ENCODE measurements around the gene NXF1.
"Not testable (repeated sequence)": the region's sequence is repeated elsewhere in the genome, so short reads cannot be mapped to it uniquely, and the experiment has no call there.

Gene NXF1

DNA sequence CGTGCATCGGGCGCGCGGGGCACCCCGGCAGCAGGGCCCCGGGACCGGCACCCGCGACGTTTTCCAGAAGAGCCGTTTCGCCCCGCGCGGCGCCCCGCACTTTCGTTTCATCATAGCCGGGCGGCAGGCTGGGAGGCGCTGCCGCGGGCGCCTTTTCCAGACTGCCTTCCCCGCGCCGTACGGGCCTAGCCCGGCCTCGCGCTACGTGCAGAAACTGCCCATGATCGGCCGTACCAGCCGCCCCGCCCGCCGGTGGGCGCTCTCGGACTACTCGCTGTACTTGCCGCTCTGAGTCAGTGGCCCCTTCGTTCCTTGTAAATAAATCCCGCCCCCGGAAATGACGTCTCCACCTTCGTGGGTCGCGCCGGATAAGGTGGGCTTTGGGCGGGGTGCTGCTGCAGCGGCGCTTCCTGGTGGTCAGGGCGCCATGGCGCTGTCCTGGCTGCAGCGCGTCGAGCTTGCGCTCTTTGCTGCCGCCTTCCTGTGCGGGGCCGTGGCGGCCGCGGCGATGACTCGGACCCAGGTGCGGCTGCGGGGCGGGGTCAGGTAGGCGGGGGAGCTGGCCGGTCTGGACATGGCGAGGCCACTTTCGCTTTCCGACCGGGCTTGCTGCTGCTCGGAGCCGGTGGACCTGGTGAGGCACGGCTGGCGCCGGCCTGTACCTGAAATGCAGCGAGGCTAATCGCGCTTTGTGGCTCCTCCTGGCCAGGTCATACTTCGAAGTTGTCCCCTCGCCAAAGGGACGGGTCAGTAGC lies 18.1 kb downstream of the NXF1 start, which contains the start of gene TMEM179B:
Gene TMEM179B, plus strand, starts transcription at position 398 of the 755 bp plus-strand sequence. Its CDS starts 30 bp downstream, at position 428.
- peak; percentile 93 to 97 for DNase-seq (ENCODE audit: low read depth in 2 of 2)

GRCh38 chr11:62786318-62787004 lies 18.8 kb downstream of the NXF1 start:
- DNase-seq (ENCODE audit: low read depth in 2 of 2) = peak; percentile 69 to 77

DNA sequence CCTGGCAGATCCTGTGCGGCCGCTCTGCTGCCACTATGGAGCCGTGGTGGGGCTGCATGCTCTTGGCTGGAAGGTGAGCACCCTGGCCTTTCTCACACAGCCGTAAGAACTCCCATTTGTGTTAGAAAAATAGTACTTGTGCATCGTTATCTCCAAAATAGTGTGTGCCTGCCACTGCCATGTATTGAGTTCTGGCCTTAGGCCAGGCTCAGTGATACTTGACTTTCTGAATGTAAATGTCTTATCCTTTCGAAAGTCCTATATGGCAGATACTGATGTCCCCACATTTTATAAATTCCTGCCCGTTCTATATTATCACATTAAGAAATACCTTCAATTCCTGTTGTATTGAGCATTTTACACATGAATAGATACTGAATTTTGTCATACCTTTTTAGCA lies 22.5 kb downstream of the NXF1 start:
- DNase-seq (ENCODE audit: low read depth in 2 of 2) = no peak

DNA sequence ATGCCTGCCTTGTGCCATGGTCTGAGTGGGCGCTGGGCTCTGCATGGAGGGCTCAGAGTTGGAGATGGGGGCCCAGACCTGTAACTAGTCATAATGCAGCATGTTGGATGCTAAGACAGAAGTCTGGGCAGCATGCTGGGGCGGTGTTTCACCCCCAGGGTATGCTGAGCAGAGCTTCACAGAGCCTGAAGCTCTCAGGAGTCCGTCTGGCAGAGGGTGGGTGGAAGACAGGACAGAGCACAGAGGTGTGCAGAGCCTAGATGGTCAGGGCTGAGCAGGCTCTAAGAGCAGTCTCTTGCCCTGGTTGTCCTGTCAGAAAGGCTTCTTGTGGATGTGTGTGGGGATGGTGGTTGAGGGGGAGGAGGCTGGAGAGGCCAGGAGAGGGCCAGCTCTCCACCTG lies 26.8 kb downstream of the NXF1 start:
- DNase-seq (ENCODE audit: low read depth in 2 of 2) = no peak

- DNase-seq (ENCODE audit: low read depth in 2 of 2) = no peak
These were observed 27.9 kb downstream of the NXF1 start for GRCh38 chr11:62777389-62777788.

- DNase-seq (ENCODE audit: low read depth in 2 of 2) = no peak
These were observed 29.6 kb downstream of the NXF1 start for GRCh38 chr11:62775646-62776045.

DNA sequence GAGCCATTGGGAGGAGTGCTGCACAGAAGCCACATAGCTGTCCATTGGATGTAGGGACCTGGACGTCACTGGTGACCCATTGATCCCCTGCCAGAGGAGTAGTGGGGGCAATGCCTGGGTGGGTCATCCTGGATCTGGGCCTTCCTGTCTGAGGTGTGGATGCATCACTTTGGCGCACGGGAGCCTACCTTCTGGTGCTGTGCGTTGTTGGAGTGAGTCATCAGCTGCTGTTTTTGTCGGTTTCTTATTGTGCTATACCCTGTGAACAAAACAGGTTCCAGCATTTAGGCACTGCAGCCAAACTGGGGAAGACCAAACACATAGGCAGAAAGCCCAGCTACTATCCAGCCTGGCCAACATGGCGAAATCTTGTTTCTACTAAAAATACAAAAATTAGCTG lies 30.8 kb downstream of the NXF1 start:
- DNase-seq (ENCODE audit: low read depth in 2 of 2) = no peak

GRCh38 chr11:62771144-62772021 lies 33.9 kb downstream of the NXF1 start, which contains the start of gene TAF6L:
TAF6L (plus strand) TSS chr11:62771396; CDS start chr11:62775784, 4,388 bp downstream.
- peak; percentile 85 to 91 for DNase-seq (ENCODE audit: low read depth in 2 of 2)

GRCh38 chr11:62770778-62771143 lies 34.5 kb downstream of the NXF1 start:
- no peak for DNase-seq (ENCODE audit: low read depth in 2 of 2)

- not testable (repeated sequence) for DNase-seq (ENCODE audit: low read depth in 2 of 2)
These were observed 44.4 kb downstream of the NXF1 start for GRCh38 chr11:62760867-62761227.

DNA sequence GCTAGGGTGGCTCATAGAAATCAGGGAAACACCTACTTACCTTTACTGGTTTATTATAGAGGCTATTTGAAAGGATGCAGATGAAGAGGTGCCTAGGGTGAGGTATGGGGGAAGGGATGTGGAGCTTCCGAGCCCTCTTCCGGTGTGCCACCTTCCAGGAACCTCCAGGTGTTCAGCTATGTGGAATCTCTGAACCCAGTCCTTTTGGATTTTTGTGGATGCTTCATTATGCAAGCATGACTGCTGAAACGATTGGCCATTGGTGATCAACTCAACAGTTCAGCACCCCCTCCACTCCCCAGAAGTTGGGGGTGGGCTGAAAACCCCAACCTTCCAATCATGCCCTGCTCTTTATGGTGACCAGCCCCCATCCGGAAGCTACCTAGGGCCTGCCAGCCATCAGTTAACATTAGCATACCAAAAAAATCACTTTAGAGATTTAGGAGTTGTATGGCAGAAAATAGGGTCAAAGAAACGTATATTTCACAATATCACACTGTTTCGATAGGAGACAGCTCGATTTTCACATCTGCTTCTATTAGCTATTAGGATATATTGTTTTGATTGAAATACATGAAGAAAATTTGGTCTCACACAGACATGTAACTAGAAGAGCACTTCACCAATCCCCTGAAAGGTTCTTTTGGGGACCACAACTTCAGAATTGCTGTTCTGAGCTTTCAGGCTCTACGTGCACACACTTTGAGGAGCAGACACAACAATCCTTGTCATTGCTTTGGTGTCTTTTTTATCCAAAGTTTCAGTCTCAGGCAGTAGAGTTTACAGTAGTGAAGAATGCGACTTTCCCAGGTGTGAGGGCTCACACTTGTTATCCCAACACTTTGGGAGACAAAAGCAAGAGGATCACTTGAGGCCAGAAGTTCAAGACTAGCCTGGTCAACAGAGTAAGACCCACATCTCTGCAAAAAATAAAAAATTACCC lies 47.1 kb downstream of the NXF1 start:
- no peak for DNase-seq (ENCODE audit: low read depth in 2 of 2)

DNA sequence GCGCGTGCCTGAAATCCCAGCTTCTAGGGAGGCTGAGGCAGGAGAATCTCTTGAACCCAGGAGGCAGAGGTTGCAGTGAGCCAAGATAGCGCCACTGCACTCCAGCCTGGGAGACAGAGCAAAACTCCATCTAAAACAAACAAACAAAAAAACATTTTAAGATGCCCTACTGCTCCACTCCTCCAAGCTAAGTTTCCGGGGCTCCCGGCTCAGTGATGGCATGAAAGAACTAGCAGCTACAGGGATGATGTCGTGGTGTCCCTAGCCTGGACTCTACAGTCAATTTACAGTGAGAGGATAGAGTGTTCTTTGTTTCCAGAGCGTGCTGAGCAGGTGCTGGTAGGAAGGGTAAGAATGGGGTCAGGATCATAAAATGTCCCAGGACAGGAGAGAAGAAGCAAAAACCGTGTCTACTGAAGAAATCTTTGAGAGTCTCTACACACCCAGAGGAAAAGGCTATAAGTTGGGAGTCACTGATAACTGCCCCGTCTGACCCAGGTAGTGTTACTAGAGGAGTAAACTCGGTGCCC lies 50.1 kb downstream of the NXF1 start:
- DNase-seq (ENCODE audit: low read depth in 2 of 2) = no peak

GRCh38 chr11:62753736-62754603 lies 51.3 kb downstream of the NXF1 start, which contains the start of gene ZBTB3:
ZBTB3 (minus strand) TSS chr11:62754160; CDS start chr11:62753664, 496 bp downstream.
- DNase-seq (ENCODE audit: low read depth in 2 of 2) = peak; percentile 94 to 96

GRCh38 chr11:62752994-62753735 lies 52.1 kb downstream of the NXF1 start:
- no peak for DNase-seq (ENCODE audit: low read depth in 2 of 2)

DNA sequence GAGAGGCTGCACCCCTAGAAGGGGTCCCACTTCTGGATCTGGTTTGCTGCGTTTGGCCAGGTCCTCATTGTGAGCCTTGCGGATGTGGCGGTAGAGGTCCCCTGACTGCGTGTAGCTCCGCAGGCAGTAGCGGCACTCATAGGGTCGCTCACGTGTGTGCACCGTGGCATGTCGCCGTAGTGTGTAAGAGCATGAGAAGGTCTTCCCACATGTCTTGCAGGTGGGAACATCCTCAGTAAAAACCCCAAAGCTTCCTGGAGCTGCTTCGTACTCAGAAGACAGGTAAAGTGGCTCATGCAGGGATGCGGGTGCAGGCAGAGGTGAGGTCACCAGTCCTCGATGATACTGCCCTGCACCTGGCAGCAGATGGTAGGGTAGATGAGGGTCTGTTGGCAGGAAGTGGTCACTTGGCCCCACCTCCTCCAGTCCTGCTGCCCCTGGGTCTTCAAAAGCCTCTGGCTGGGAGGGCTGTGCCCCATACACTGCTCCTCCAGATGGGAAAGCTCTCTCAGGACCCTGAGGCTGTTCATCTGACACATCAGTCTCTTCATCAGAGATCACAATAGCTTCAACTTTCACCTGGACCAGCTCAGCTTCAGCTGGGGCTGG lies 53.0 kb downstream of the NXF1 start:
- DNase-seq (ENCODE audit: low read depth in 2 of 2) = no peak

- DNase-seq (ENCODE audit: low read depth in 2 of 2) = not testable (repeated sequence)
These were observed 55.3 kb downstream of the NXF1 start for GRCh38 chr11:62749931-62750330.

- no peak for DNase-seq (ENCODE audit: low read depth in 2 of 2)
These were observed 57.6 kb downstream of the NXF1 start for GRCh38 chr11:62747475-62748160.

All from stimulated activated CD4-positive, alpha-beta T cell treated with anti-CD3 and anti-CD28 coated beads, Interleukin-1b, Interleukin-23, amount 100 ng/mL, for 4 hours (primary cell).